Lung (tissue), 16 donors: ENCODE data around the gene PRG2. TPM values are rescaled to one million over a fixed set of nuclear protein-coding genes. Genes with fewer than 3 reads are reported as not detected.

ENCODE experiments used
- ATAC-seq: fragments of 200-7000 bp; cut with Tn5 transposase; one replicate; pipeline ENCODE4 v1.9.1; 2020; ENCODE audit warnings: moderate number of reproducible peaks; ENCODE audit not compliant: insufficient read depth, low FRiP score
- DNase-seq, 3 donors: peaks; one replicate each; pipeline ENCODE4 v3.0.0-alpha.2; 2013 to 2017
- H3K27ac ChIP-seq, 2 donors: one replicate each; pipeline ENCODE4 v1.5.1; 2013; ENCODE audit warnings: mild to moderate bottlenecking in 2 of 2, moderate library complexity in 2 of 2, control low read depth in 1 of 2, inconsistent platforms in 1 of 2, low read depth in 1 of 2, low read length in 1 of 2
- H3K27me3 ChIP-seq, 3 donors: one replicate each; pipeline ENCODE4 v1.5.1; 2013; ENCODE audit warnings: low read length in 2 of 3; ENCODE audit not compliant: control insufficient read depth in 3 of 3, insufficient read depth in 3 of 3
- H3K36me3 ChIP-seq, 4 donors: one replicate each; pipeline ENCODE4 v1.5.1; 2013; ENCODE audit warnings: low read length in 4 of 4, mild to moderate bottlenecking in 1 of 4, moderate library complexity in 1 of 4; ENCODE audit not compliant: control insufficient read depth in 4 of 4, insufficient read depth in 4 of 4
- H3K4me1 ChIP-seq, 5 donors: one replicate each; pipeline ENCODE4 v1.5.1; 2013; ENCODE audit warnings: low read length in 5 of 5, mild to moderate bottlenecking in 2 of 5, moderate library complexity in 1 of 5; ENCODE audit not compliant: control insufficient read depth in 5 of 5, insufficient read depth in 5 of 5
- H3K4me3 ChIP-seq: one replicate; pipeline ENCODE4 v1.5.1; 2013; ENCODE audit warnings: mild to moderate bottlenecking, control low read depth, moderate library complexity
- H3K9ac ChIP-seq, 2 donors: one replicate each; pipeline ENCODE4 v1.5.1; 2013; ENCODE audit warnings: low read length in 2 of 2, control low read depth in 1 of 2; ENCODE audit not compliant: insufficient read depth in 1 of 2
- H3K9me3 ChIP-seq, 4 donors: one replicate each; pipeline ENCODE4 v1.5.1; 2013; ENCODE audit warnings: low read length in 3 of 4, mild to moderate bottlenecking in 1 of 4, moderate library complexity in 1 of 4; ENCODE audit not compliant: control insufficient read depth in 4 of 4, insufficient read depth in 3 of 4
- CTCF ChIP-seq: IDR thresholded peaks from 2 replicates; pipeline ENCODE4 v1.5.1; 2012; ENCODE audit warnings: mild to moderate bottlenecking; ENCODE audit errors: control extremely low read depth, extremely low read depth
- WGBS, 2 donors: extraction: QIAGEN DNeasy Blood & Tissue Kit; methylation state at CpG; one replicate each; pipeline ENCODE4 v1.1.7; 2013; 5-methylcytosine and 5-hydroxymethylcytosine counted together
- long read RNA-seq, 5 donors: transcript quantifications; one replicate each; lab custom pipeline, GENCODE V29; 2026
- polyA plus RNA-seq, 2 donors: library from polyadenylated mRNA; stranded (reverse); fragments of 200-250 nt; gene quantifications; one replicate each; pipeline ENCODE4 v1.2.1, GENCODE V29; 2013
- total RNA-seq, 2 donors: library from RNA; depleted of rRNA in 1 of 2; stranded (reverse); fragments of >200 nt in 1 of 2; gene quantifications; one replicate each; pipeline ENCODE4 v1.2.1, GENCODE V29; 2014 to 2021
- donor health status: control.
- donor health status: control.
- donor health status: Bipolar disorder and iron deficiency.
- donor health status: healthy.
- donor health status: DM: yes; HTN: yes; CAD: no.

PRG2 gene
- total RNA-seq (under 1 TPM; 0.68 to 0.71 TPM), polyA plus RNA-seq (1 to 10 TPM in 1 of 2 donors, under 1 TPM in 1; 0.94 to 5.3 TPM)
- long read RNA-seq, donor 1, partial matches to known transcripts, result 0 of 2 reads
- long read RNA-seq, donor 1, other reads (novel, unspliced or antisense), result 0 of 2 reads
- long read RNA-seq, donor 2, partial matches to known transcripts, result 0 of 2 reads
- long read RNA-seq, donor 2, other reads (novel, unspliced or antisense), result 0 of 2 reads
- long read RNA-seq, donor 3, partial matches to known transcripts, result 0 of 3 reads
- long read RNA-seq, donor 3, other reads (novel, unspliced or antisense), result 0 of 3 reads
- long read RNA-seq, donor 4, partial matches to known transcripts, result 0 of 3 reads
- long read RNA-seq, donor 4, other reads (novel, unspliced or antisense), result 0 of 3 reads
- long read RNA-seq, donor 5, partial matches to known transcripts, result 0 of 2 reads
- long read RNA-seq, donor 5, other reads (novel, unspliced or antisense), result 0 of 2 reads

GRCh38 chr11:57390535-57390934 is at the start of gene PRG2:
TSS of gene PRG2 (minus strand) at chr11:57390650. CDS start at chr11:57389944, 706 bp downstream.
- Histone ChIP-seq H3K27ac (no peak within 1 kb of the TSS), H3K4me3 (no peak within 1 kb of the TSS), H3K36me3 (no peaks in the 10 kb centered on the region), H3K9ac (no peak within 1 kb of the TSS), H3K4me1 (no peaks in the 10 kb centered on the region), H3K9me3 (no peaks in the 10 kb centered on the region), H3K27me3 (peaks cover 0 to 10% (median 0%) of the 10 kb centered on the region in 3 donors)
- WGBS, 2 donors, result 58 to 62% methylated on average over 2 of the region's 2 CpGs
- ATAC-seq (no peak), DNase-seq (no peak)
- no peak for TF ChIP-seq CTCF

GRCh38 chr11:57439786-57440185 is 49.3 kb upstream of the PRG2 start:
- WGBS, 2 donors, result 79 to 92% methylated on average over 6 of the region's 6 CpGs
- peaks cover 0 to 8% (median 6%) of the 10 kb centered on the region in 5 donors for H3K4me1 ChIP-seq
- no peak overlapping the region for H3K4me3 ChIP-seq
- no peak for DNase-seq
- ATAC-seq, result no peak
- no peak overlapping the region for H3K27ac ChIP-seq
- H3K9ac ChIP-seq, result no peak overlapping the region
- H3K36me3 ChIP-seq, result no peaks in the 10 kb centered on the region
- TF ChIP-seq CTCF, result no peak
- H3K9me3 ChIP-seq, result no peaks in the 10 kb centered on the region
- no peaks in the 10 kb centered on the region for H3K27me3 ChIP-seq

- no peaks in the 10 kb centered on the region for H3K27me3 ChIP-seq
- 90 to 94% methylated on average over 12 of the region's 12 CpGs for WGBS, 2 donors
- H3K4me3 ChIP-seq, result no peak overlapping the region
- TF ChIP-seq CTCF, result no peak
- no peak overlapping the region for H3K27ac ChIP-seq
- no peaks in the 10 kb centered on the region for H3K36me3 ChIP-seq
- no peak for ATAC-seq
- H3K9ac ChIP-seq, result no peak overlapping the region
- no peak for DNase-seq
- H3K4me1 ChIP-seq, result peaks cover 0 to 15% (median 12%) of the 10 kb centered on the region in 5 donors
- no peaks in the 10 kb centered on the region for H3K9me3 ChIP-seq
These were observed 48.2 kb upstream of the PRG2 start for GRCh38 chr11:57438345-57439285.
